ENCODE measurements around the gene PTGR3.

PTGR3 gene

DNA sequence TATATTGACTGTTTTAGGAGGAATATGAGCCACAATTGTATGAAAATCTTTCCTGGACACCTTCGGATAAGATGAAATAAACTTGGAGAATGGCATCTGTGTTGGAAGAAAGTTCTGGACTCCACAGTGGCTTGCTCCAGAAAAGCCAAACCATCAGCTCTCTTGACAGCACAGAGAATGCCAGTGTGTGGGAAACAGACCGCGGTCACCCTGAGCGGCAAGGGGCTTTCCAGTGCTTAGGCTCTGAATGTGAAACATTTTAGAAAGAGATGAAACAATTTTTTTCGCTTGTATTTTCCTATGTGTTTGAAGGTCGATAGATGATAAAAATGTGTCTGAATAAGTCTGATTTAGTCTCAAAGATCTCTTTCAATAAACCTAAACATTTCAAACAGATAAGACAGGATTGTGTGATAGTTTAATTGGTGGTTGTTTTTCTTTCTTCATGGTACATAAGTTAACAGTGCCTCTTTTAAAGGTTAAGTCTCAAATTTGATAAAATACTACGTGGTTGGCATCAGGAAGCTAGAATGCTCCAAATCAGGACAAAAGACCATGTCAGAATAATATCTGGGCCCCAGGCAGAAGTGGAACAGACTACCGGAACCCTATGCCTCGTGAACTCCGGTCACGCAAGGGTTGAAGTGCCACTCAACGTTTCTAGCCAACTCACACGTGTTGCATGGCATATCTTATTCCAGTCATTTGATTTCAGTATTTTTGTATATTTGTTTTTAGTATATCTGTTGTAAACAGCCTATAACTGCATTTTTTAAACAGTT is 28.9 kb downstream of the PTGR3 start:
- DNase-seq (ENCODE audit: low spot score), result no peak
- TF ChIP-seq, protein P1, sequence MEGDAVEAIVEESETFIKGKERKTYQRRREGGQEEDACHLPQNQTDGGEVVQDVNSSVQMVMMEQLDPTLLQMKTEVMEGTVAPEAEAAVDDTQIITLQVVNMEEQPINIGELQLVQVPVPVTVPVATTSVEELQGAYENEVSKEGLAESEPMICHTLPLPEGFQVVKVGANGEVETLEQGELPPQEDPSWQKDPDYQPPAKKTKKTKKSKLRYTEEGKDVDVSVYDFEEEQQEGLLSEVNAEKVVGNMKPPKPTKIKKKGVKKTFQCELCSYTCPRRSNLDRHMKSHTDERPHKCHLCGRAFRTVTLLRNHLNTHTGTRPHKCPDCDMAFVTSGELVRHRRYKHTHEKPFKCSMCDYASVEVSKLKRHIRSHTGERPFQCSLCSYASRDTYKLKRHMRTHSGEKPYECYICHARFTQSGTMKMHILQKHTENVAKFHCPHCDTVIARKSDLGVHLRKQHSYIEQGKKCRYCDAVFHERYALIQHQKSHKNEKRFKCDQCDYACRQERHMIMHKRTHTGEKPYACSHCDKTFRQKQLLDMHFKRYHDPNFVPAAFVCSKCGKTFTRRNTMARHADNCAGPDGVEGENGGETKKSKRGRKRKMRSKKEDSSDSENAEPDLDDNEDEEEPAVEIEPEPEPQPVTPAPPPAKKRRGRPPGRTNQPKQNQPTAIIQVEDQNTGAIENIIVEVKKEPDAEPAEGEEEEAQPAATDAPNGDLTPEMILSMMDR (IDR thresholded peaks at IDR 0.05), result no peak
- no peak overlapping the region for H3K27ac ChIP-seq
- H3K4me3 ChIP-seq, result no peak overlapping the region

DNA sequence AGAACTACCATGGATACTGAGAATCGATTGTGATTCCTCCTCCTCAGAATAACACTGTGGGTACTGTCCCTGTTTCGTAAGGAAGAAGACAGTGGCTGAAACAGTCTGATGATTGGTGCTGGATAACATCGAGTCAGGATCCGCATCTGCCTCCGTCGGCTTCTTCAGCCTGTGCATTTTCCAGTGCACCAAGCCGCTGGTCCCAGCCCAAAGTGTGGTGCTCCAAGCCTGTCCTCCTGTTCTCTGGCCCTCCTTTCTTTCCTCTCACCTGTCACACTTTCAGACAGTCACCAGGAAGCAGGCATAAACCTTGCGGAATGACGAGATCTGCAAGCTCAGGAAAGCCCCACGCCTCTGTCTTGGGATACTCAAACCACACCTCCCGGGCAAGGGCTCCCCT is 30.6 kb downstream of the PTGR3 start:
- TF ChIP-seq, protein P1 (IDR thresholded peaks at IDR 0.05), result no peak
- Histone ChIP-seq H3K27ac (no peak overlapping the region), H3K4me3 (no peak overlapping the region)
- no peak for DNase-seq (ENCODE audit: low spot score)

DNA sequence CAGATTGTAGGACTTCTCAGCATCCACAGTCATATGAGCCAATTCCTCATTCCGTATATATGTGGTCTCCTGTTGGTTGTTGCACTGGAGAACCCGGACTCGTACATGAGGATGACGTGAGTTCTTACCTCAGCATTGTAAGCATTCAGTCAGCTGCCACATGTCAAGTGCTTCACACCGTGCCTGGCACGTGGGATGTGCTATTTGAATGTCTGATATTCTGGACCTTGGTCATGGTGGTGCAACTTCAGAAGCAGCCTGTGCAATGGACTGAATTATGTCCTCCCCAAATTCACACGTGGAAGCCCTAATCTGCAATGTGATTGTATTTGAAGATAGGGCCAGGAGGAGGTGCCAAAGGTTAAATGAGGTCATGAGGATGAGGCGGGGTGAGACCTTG is 32.1 kb downstream of the PTGR3 start:
- TF ChIP-seq, protein P1 (IDR thresholded peaks at IDR 0.05), result no peak
- Histone ChIP-seq H3K4me3 (no peak overlapping the region), H3K27ac (no peak overlapping the region)
- no peak for DNase-seq (ENCODE audit: low spot score)

DNA sequence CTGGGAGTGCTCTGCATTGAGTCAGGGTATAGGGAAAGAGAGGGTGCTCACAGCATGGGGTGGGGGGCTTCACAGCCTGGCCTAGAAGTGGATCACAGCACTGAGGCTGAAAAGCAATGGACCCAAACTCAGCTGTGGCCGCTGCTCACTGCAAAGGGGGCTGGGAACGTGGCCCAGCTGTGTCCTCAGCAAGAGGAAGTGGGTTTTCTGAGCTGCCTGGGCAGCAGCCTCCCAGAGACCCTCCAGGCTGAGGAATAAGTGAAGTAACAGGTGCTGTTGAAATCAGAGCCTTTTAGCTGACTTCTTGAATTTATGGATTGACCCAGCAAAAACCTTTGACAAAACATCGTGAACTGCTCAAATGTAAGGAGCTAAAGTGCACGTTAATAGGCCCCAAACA is 35.2 kb downstream of the PTGR3 start:
- peak; percentile 49 for DNase-seq (ENCODE audit: low spot score)

DNA sequence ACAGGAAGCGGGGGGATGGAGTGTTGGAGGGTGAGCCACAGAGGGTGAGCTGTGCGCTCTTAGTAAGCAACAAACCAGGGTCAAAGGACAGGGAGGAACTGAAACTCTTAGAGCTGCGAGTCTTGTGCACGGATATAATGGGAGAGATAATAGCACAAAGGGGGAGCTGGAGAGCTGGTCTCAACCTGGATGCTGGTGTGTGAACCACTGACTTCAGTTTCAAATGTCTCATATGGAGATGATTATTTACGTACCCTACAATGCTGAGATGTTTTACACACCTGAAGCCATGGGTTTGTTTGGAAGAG is 35.9 kb downstream of the PTGR3 start:
- TF ChIP-seq, protein P1 (IDR thresholded peaks at IDR 0.05), result no peak
- DNase-seq (ENCODE audit: low spot score), result no peak
- Histone ChIP-seq H3K4me3 (no peak overlapping the region), H3K27ac (no peak overlapping the region)

More for the DNA sequence above, 35.2 kb downstream of the PTGR3 start:
- Histone ChIP-seq H3K4me3 (no peak overlapping the region), H3K27ac (no peak overlapping the region)
- TF ChIP-seq, protein P1 (IDR thresholded peaks at IDR 0.05), result no peak

DNA sequence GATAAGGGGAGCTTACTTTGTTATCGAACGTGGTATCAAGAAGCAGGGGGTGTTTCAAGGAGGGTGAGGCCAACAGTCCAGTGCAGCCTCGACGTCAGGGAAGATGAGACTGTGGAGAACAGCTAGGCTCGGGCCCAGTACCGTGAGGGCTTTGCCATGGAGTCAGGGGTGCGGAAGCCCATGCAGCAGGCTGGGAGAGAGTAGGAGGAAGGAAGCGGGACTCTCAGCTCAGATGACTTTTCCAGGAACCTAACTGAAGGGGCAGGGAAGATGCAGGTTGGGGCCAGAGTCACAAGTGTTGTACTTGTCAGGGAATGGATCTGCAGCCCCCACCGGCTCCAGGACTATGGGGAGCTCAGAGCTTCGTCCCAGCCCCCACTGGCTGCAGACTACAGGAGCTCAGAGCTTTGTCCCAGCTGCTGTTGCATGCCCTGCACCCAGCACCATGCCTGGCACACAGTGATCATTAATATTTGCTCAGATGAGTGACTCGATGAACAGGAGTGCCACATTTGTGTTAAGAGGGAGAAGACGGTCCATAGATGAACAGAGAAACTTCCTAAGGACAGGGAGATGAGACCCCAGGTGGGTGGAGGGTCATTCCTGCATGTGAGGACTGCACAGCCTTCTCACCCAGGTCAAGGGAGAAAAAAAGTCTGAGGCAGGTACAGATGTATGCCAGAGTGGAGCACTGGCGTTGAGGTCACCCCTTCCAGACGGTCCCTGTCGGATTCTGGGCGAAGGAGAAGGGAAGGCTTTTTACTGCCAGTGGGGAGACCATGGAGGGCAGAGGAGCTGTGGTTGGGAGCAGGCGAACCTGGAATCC is 36.4 kb downstream of the PTGR3 start:
- peak; percentile 54 for DNase-seq (ENCODE audit: low spot score)
- TF ChIP-seq, protein P1 (IDR thresholded peaks at IDR 0.05), result no peak
- no peak overlapping the region for H3K27ac ChIP-seq

More for the DNA sequence above, 36.4 kb downstream of the PTGR3 start:
- no peak overlapping the region for H3K4me3 ChIP-seq
